HCT116 (cell line): Measurements from ENCODE around the gene CYSLTR2. TPM values are rescaled to one million over a fixed set of nuclear protein-coding genes. Genes with fewer than 3 reads are reported as not detected.

Experiments used
- ATAC-seq: fragments of 200-7000 bp; cut with Tn5 transposase; 2 replicates; pipeline ENCODE4 v1.9.1; 2020; ENCODE audit warnings: mild to moderate bottlenecking, moderate library complexity
- BruUV-seq: library from RNA; stranded (reverse); fragments of 400-500 nt; replicated peaks from 2 replicates; lab custom pipeline; 2021; lab: Mats Ljungman, UMichigan
- CTCF ChIA-PET: fragments of 300-600 bp; sonication (Branson Sonifier 250); formaldehyde crosslinking; loops from one replicate; lab custom pipeline; 2021; ENCODE audit warnings: antibody characterized with exemption; lab: Charles Lee
- POLR2A ChIA-PET: fragments of 300-600, 350-600 bp; sonication (Branson Sonifier 250); formaldehyde crosslinking; loops from one replicate; lab custom pipeline; 2021; ENCODE audit warnings: antibody characterized with exemption; lab: Charles Lee
- RAD21 ChIA-PET, 2 experiments: fragments of 300-600 bp; sonication (Branson Sonifier 250); formaldehyde crosslinking; loops; one replicate each; lab custom pipeline; 2023; ENCODE audit warnings: low total read pairs in 2 of 2; ENCODE audit not compliant: uncharacterized antibody in 2 of 2, unreplicated experiment in 2 of 2, low non-redundant PET in 1 of 2; lab: Charles Lee
- DNase-seq: peaks from one replicate; pipeline ENCODE4 v3.0.0-alpha.2; 2010; ENCODE audit warnings: low read depth, low spot score
- H2AFZ ChIP-seq: fragments of 200-600 bp; shearing (Covaris generic), sonication (generic); 2 replicates; pipeline ENCODE4 v1.6.1; 2017; ENCODE audit warnings: low read depth, mixed run types, mixed read lengths, antibody characterized with exemption, low read length; ENCODE audit not compliant: poor library complexity, severe bottlenecking
- H3K27ac ChIP-seq: 2 replicates; pipeline ENCODE4 v1.5.1; 2012; ENCODE audit warnings: low read depth, low read length
- H3K27me3 ChIP-seq: fragments of 200-600 bp; sonication (generic); 2 replicates; pipeline ENCODE4 v1.6.1; 2016; ENCODE audit warnings: mixed run types, low read length, mixed read lengths; ENCODE audit not compliant: insufficient read depth
- H3K36me3 ChIP-seq, 2 experiments: fragments of 200-500 bp in 1 of 2; fragments of 200-600 bp in 1 of 2; sonication (Bioruptor generic) in 1 of 2; sonication (generic) in 1 of 2; 2 replicates each; pipeline versions ENCODE4 v1.5.1 to v1.6.1; 2014 to 2016; ENCODE audit warnings: low read length in 2 of 2, inconsistent platforms in 1 of 2, mixed read lengths in 1 of 2, mixed run types in 1 of 2; ENCODE audit not compliant: insufficient read depth in 2 of 2, control insufficient read depth in 1 of 2
- H3K4me1 ChIP-seq, 2 experiments: fragments of 200-600 bp in 1 of 2; sonication (generic) in 1 of 2; 2 replicates each; pipeline versions ENCODE4 v1.5.1 to v1.6.1; 2012 to 2017; ENCODE audit warnings: low read length in 2 of 2, inconsistent platforms in 1 of 2, mild to moderate bottlenecking in 1 of 2, mixed read lengths in 1 of 2, mixed run types in 1 of 2, moderate library complexity in 1 of 2; ENCODE audit not compliant: insufficient read depth in 2 of 2, control insufficient read depth in 1 of 2
- H3K4me2 ChIP-seq: fragments of 200-600 bp; sonication (generic); 2 replicates; pipeline ENCODE4 v1.6.1; 2017; ENCODE audit warnings: mixed run types, low read length, mixed read lengths
- H3K4me3 ChIP-seq, 2 experiments: fragments of 200-600 bp in 1 of 2; sonication (generic) in 1 of 2; replicated peaks in 1 of 2; 2 replicates each; pipeline ENCODE4 v1.5.1; 2011 to 2016; ENCODE audit warnings: low read length in 2 of 2, control low read depth in 1 of 2, low read depth in 1 of 2, mild to moderate bottlenecking in 1 of 2, mixed read lengths in 1 of 2, mixed run types in 1 of 2
- H3K79me2 ChIP-seq: fragments of 200-600 bp; sonication (generic); 2 replicates; pipeline ENCODE4 v1.6.1; 2017; ENCODE audit warnings: mild to moderate bottlenecking, mixed run types, low read length, moderate library complexity, mixed read lengths; ENCODE audit not compliant: insufficient read depth
- H3K9ac ChIP-seq: fragments of 200-600 bp; sonication (generic); 2 replicates; pipeline ENCODE4 v1.6.1; 2016; ENCODE audit warnings: low read length, mixed read lengths
- H3K9me2 ChIP-seq: fragments of 200-600 bp; sonication (generic), shearing (Covaris generic); 2 replicates; pipeline ENCODE4 v1.6.1; 2017; ENCODE audit warnings: mixed run types, mild to moderate bottlenecking, moderate library complexity; ENCODE audit not compliant: insufficient read depth
- H3K9me3 ChIP-seq, 2 experiments: fragments of 200-500 bp in 1 of 2; fragments of 200-600 bp in 1 of 2; sonication (Bioruptor generic) in 1 of 2; sonication (generic) in 1 of 2; 2 replicates each; pipeline ENCODE4 v1.6.1; 2014 to 2017; ENCODE audit warnings: low read length in 2 of 2, mixed read lengths in 2 of 2, inconsistent platforms in 1 of 2, low read depth in 1 of 2, mild to moderate bottlenecking in 1 of 2, mixed run types in 1 of 2, moderate library complexity in 1 of 2; ENCODE audit not compliant: control insufficient read depth in 1 of 2, insufficient read depth in 1 of 2
- H4K20me1 ChIP-seq: fragments of 200-600 bp; sonication (generic), shearing (Covaris generic); 2 replicates; pipeline ENCODE4 v1.6.1; 2017; ENCODE audit warnings: mixed run types, mild to moderate bottlenecking, moderate library complexity; ENCODE audit not compliant: insufficient read depth
- CTCF ChIP-seq, 3 experiments: fragments of 200-600 bp in 1 of 3; sonication (generic) in 1 of 3; IDR thresholded peaks in 2 of 3; conservative IDR thresholded peaks in 1 of 3; 2 replicates each; pipeline ENCODE4 v1.5.1; 2012 to 2017; ENCODE audit warnings: low read depth in 2 of 3, low read length in 2 of 3, antibody characterized with exemption in 1 of 3, borderline replicate concordance in 1 of 3, control low read depth in 1 of 3, mild to moderate bottlenecking in 1 of 3, mixed read lengths in 1 of 3, mixed run types in 1 of 3, moderate library complexity in 1 of 3; ENCODE audit not compliant: insufficient read depth in 1 of 3
- EGR1 ChIP-seq: IDR thresholded peaks from 2 replicates; pipeline ENCODE4 v1.6.1; 2012; ENCODE audit warnings: low read depth
- ELF1 ChIP-seq: IDR thresholded peaks from 2 replicates; pipeline ENCODE4 v1.6.1; 2012; ENCODE audit warnings: low read depth, borderline replicate concordance
- EZH2 ChIP-seq: fragments of 200-600 bp; sonication (generic); IDR thresholded peaks from 2 replicates; pipeline ENCODE4 v1.6.1; 2017; ENCODE audit warnings: antibody characterized with exemption, mixed run types
- FOSL1 ChIP-seq: IDR thresholded peaks from 2 replicates; pipeline ENCODE4 v1.6.1; 2012; ENCODE audit warnings: low read depth
- POLR2A ChIP-seq: IDR thresholded peaks from 2 replicates; pipeline ENCODE4 v1.7.0; 2011; ENCODE audit warnings: borderline replicate concordance; ENCODE audit not compliant: insufficient read depth, insufficient read length; ENCODE audit errors: extremely low read depth
- RAD21 ChIP-seq: IDR thresholded peaks from 2 replicates; pipeline ENCODE4 v1.6.1; 2012; ENCODE audit warnings: low read depth, mild to moderate bottlenecking
- YY1 ChIP-seq: IDR thresholded peaks from 2 replicates; pipeline ENCODE4 v1.6.1; 2011; ENCODE audit warnings: low read length, low read depth, moderate library complexity, mild to moderate bottlenecking; ENCODE audit not compliant: insufficient replicate concordance; ENCODE audit errors: extremely low read depth
- intact Hi-C: fragments of 100-400 bp; cut with micrococcal nuclease; formaldehyde crosslinking; loops from 2 replicates; pipeline ENCODE4 v1.10.0; 2022
- total RNA-seq: library from RNA; stranded (reverse); gene quantifications from one replicate; pipeline ENCODE4 v1.2.1, GENCODE V29; 2021; ENCODE audit not compliant: unreplicated experiment

Gene CYSLTR2
- total RNA-seq, 1 experiment from 2014 or later, result not detected

DNA sequence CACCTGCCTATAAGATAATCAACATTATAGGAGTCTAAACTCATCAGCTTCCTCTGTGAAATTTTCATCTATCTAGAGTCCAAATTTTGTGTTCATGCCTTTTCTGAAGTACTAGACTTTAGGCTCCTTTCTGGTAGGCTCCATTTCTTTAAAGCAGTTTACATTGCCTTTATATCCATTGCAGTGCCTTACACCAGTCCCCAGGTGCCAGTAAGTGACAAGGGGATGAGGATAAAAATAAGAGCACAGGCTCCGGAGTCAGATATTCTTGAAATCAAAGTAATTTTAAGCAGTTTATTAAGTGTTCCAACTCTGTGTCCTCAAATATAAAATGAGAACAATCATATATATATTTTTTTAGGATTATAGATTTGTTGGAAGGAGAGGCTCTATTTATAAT is 10.6 kb upstream of the CYSLTR2 start:
- Histone ChIP-seq H4K20me1 (no peaks in the 10 kb centered on the region), H3K9ac (no peak overlapping the region), H3K4me1 (no peaks in the 10 kb centered on the region), H3K9me2 (no peaks in the 10 kb centered on the region), H3K4me3 (no peak overlapping the region), H3K79me2 (no peaks in the 10 kb centered on the region), H3K27me3 (0 out of 2 replicates have a peak, but pooled peaks cover 5% of the 10 kb centered on the region), H3K4me2 (no peak overlapping the region), H3K36me3 (no peaks in the 10 kb centered on the region), H2AFZ (no peak overlapping the region), H3K9me3 (no peaks in the 10 kb centered on the region), H3K27ac (no peak overlapping the region)
- TF ChIP-seq RAD21 (peak; percentile 32; the same call in 1 of the 2 replicates), POLR2A (no peak), CTCF (IDR thresholded peaks at IDR 0.05 in 2 of 3, conservative IDR thresholded peaks at IDR 0.05 in 1 of 3; ENCODE audit: borderline replicate concordance in 1 of 3, insufficient read depth in 1 of 3, low read depth in 2 of 3, low read length in 2 of 3) (0 out of 6 replicates have a peak, but pooled peaks of 1 of the 3 experiments have one; percentile 17), YY1 (no peak), EGR1 (no peak), FOSL1 (no peak)
- BruUV-seq, result no TSS peak
- intact Hi-C loops, result no loop called here
- POLR2A ChIA-PET, result no interaction called here
- DNase-seq, result no peak
- no peak for ATAC-seq
- RAD21 ChIA-PET, result no interaction called here
- CTCF ChIA-PET, result no interaction called here

GRCh38 chr13:48644141-48644540 is 9.6 kb upstream of the CYSLTR2 start:
- POLR2A ChIA-PET, result no interaction called here
- BruUV-seq, result no TSS peak

More at GRCh38 chr13:48644141-48644540, 9.6 kb upstream of the CYSLTR2 start:
- Histone ChIP-seq H4K20me1 (no peaks in the 10 kb centered on the region), H3K4me3 (no peak overlapping the region), H3K27ac (no peak overlapping the region), H3K27me3 (0 out of 2 replicates have a peak, but pooled peaks cover 5% of the 10 kb centered on the region), H3K9me3 (no peaks in the 10 kb centered on the region), H3K4me2 (no peak overlapping the region), H3K36me3 (no peaks in the 10 kb centered on the region), H3K9ac (no peak overlapping the region), H3K79me2 (no peaks in the 10 kb centered on the region), H3K4me1 (no peaks in the 10 kb centered on the region), H3K9me2 (no peaks in the 10 kb centered on the region), H2AFZ (no peak overlapping the region)
- intact Hi-C loops, result no loop called here
- TF ChIP-seq RAD21, result no peak
- TF ChIP-seq POLR2A, result no peak
- no peak for TF ChIP-seq CTCF (IDR thresholded peaks at IDR 0.05 in 2 of 3, conservative IDR thresholded peaks at IDR 0.05 in 1 of 3; ENCODE audit: borderline replicate concordance in 1 of 3, insufficient read depth in 1 of 3, low read depth in 2 of 3, low read length in 2 of 3)
- TF ChIP-seq ELF1, result no peak
- no peak for TF ChIP-seq EZH2
- ATAC-seq, result no peak
- CTCF ChIA-PET, result no interaction called here
- no peak for DNase-seq
- RAD21 ChIA-PET, result no interaction called here
